ENCODE data around the gene ERVK3-1.

ERVK3-1 gene

GRCh38 chr19:58364146-58364545 is 59.0 kb downstream of the ERVK3-1 start:
- no peak for DNase-seq (ENCODE audit: low read depth)

Data from T follicular helper cell (primary cell).